Omental fat pad (tissue), 4 donors: ENCODE measurements around the gene RBM33. TPM values are rescaled to one million over a fixed set of nuclear protein-coding genes. Genes with fewer than 3 reads are reported as not detected.

Source experiments
- ATAC-seq: fragments of 150-250 bp; one replicate; pipeline ENCODE4 v1.9.1; 2016; ENCODE audit warnings: mild to moderate bottlenecking, moderate library complexity; ENCODE audit not compliant: low FRiP score
- DNase-seq: peaks from one replicate; pipeline ENCODE4 v3.0.0-alpha.2; 2019; ENCODE audit warnings: low spot score
- total RNA-seq, 4 donors: library from RNA; depleted of rRNA; stranded (reverse); fragments of >200 nt; gene quantifications; one replicate each; pipeline ENCODE4 v1.1.0, GENCODE V29; 2016
- TF ChIP-seq, protein P1 (sequence below), 3 donors: fragments of 450-650 bp; IDR thresholded peaks; one replicate each; pipeline ENCODE4 v1.5.1; 2016 to 2017; ENCODE audit warnings: antibody characterized with exemption in 3 of 3, mild to moderate bottlenecking in 3 of 3, moderate library complexity in 2 of 3

RBM33 gene
- total RNA-seq, 4 donors from 2014 or later = 19.5 to 53.4 (median 32.0) TPM

DNA sequence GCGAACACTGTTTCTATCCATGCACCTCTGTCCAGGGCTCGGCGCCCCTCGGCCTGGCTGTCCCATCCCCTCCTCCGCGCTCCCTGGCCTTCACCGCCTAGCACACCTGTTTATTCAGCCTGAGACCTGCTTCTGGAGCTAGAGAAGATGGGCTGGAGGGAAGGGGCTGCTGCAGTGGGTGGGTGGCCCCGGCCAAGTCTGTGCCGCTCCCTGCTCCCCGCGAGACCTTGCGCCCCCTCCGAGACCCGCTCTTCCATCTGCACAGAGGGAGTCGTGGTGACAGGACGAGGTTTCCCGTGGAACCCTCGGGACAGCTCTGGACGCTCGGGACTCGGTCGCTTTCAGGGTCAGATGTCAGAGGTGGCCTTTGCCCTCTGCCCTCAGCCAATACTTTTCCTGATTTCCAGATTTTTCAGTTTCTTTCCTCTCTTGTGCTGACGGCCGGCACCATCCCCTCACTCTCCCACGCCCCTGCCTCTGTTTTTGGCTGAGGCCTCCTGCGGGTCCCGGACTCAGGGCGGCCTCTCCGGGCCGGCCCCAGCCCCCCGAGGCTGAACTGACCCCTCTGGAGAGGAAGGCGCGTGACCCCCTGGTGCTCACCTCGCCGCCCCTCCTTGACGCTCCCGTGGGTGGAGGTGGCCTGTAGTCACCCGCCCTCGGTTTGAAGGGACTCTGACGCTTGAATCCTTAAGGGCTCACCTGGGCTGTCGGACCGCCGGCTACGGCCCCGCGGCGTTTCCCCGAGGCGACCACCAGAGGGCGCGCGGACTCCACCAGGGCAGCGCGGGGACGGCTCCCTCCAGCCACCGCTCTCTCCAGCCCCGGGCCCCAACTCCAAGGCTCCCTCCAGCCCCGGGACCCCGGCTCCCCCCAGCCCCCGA is 152.2 kb downstream of the RBM33 start:
- TF ChIP-seq, protein P1, sequence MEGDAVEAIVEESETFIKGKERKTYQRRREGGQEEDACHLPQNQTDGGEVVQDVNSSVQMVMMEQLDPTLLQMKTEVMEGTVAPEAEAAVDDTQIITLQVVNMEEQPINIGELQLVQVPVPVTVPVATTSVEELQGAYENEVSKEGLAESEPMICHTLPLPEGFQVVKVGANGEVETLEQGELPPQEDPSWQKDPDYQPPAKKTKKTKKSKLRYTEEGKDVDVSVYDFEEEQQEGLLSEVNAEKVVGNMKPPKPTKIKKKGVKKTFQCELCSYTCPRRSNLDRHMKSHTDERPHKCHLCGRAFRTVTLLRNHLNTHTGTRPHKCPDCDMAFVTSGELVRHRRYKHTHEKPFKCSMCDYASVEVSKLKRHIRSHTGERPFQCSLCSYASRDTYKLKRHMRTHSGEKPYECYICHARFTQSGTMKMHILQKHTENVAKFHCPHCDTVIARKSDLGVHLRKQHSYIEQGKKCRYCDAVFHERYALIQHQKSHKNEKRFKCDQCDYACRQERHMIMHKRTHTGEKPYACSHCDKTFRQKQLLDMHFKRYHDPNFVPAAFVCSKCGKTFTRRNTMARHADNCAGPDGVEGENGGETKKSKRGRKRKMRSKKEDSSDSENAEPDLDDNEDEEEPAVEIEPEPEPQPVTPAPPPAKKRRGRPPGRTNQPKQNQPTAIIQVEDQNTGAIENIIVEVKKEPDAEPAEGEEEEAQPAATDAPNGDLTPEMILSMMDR (IDR thresholded peaks at IDR 0.05) = peak in 2 of 3 donors; percentile 11 to 45
- ATAC-seq (peak; percentile 57), DNase-seq (peak; percentile 51)

DNA sequence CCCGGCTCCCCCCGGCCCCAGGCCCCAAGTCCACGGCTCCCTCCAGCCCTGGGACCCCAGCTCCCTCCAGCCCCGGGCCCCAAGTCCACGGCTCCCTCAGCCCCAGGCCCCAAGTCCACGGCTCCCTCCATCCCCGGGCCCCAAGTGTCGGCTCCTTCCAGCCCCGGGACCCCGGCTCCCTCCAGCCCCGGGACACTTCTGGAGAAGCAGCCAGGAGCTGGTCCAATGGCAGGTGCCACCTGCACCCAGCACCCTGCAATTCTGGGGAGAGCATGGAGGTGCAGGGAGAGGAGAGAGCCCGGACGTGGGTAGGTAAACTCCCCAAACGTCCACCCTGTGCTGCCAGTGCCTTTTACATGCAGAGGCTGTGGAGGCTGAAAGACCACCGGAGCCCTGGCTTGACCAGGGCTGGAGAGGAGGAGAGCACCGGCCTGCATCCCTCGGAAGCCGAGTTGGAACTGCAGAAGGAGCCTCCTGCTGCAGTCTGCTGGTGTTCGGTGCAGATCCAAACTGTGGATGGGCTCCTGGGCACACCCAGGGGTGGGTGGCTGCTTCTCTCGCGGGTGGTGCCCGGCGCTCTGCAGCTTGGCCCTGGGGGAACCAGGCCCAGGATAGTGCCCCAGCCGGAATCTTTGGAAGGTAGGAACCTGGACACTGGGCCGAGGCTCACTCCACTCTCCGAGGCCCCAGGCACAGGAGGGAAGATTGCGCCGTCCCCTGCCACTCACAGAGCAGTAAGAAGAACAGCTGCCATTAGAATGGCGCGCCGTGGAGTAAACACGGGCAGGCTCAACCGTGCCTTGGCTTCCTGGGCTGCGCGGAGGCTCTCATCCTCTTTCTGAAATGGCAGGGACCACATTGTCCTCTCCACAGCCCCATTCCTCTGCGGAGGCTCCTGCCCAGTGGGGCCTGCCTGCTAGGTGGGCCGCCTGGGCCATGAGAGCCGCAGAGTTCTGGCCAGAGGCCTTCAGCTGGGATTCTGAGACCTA is 153.1 kb downstream of the RBM33 start:
- ATAC-seq = no peak
- TF ChIP-seq, protein P1 (IDR thresholded peaks at IDR 0.05) = no peak
- DNase-seq = no peak

DNA sequence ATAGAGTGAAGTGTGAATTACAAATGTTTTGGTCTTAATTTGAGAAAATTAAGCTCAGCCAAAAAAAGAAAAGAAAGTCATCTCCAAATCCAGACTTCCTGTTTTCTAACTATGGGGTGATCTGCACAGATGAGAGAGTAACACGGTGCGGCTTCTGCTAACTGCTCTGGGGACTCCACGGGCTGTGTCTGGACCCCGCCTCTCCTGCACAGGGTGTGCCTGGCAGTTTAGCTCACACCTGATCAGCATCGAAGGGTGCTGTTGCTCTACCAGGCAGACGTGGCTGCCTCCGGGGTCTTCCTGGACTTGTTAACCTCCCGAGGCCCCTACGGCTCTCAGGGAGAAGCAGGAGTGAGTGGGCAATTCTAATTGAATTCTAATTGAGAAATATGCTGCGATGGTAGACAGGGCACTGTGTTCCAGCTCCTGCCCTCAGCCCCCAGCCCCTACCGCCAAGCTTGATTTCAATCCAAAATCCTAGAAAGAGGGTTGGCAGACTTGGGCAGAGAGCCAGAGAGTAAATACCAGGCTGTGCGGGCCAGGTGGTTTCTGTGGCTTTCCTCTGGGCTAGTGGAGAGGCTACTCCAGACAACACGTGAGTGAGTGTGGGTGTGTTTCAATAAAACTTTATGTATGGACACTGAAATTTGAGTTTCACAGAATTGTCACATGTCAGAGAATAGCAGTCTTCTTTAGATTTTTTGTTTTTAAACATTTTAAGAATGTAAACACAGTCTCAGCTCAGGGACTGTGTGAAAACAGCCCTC is 154.4 kb downstream of the RBM33 start:
- TF ChIP-seq, protein P1 (IDR thresholded peaks at IDR 0.05) = no peak
- DNase-seq (no peak), ATAC-seq (no peak)

DNA sequence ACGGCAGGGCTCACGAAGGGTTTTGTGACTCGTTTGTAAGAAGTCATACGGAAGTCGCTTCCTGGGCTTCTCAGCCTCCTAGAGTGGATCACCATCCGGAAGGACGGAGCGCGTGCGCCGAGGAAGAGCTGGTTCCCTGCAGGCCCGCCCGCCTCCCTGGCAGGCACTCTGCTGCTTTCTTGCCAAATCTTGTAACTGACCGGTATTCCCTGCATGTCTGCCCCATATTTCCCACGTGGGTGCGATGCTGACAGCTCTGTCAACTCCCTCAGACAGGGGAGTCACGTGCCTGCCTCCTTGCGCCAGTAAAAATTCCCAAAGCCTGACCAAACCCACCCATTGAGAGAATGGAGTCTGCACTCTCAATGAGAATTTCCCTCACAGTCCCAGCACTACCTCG is 155.1 kb downstream of the RBM33 start:
- TF ChIP-seq, protein P1 (IDR thresholded peaks at IDR 0.05) = no peak
- no peak for ATAC-seq

DNA sequence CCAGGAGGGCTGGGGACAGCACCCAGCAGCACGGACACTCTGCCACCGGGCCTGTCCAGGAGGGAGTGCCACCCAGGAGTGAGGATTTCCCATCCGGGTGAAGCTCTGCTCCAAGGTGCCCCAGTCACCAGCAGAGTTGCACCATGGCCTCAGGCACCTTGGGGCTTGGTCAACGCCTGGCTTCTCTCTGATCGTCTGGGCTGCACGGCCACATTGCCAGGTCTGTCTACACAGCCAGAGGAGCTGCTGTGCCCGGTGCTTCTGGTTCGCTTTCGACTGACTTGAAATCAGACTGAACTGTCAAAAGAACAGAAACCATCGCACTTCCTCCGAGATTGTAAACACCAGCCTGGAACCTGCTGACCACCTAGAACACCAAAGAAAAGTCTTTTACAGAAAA is 155.8 kb downstream of the RBM33 start:
- DNase-seq = no peak
- ATAC-seq = no peak
- TF ChIP-seq, protein P1 (IDR thresholded peaks at IDR 0.05) = no peak

More for the DNA sequence above, 155.1 kb downstream of the RBM33 start:
- no peak for DNase-seq

DNA sequence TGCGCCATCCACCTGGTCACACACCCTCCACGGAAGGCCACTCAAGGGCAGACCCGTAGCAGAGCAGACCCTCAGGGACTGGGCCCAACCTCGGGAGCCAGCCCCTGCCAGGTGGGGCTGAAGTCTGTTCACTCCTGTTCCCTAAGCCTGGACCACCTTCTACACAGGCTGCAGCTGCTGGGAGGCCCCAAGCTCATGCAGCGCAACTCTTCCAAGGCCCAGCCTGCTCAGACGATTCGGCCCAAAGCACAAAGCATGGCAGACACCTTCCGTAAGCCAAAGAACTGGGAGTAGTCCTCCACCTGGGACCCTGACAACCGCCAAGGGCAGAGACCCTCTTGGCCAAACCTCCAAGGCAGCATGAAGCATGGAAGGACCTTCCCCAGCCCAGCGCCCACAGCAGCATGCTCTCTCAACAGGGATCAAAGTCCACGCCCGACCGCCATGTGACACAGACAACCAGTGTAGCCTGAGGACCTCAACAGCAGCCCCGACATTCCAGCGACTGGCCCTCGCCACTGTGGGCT is 156.3 kb downstream of the RBM33 start:
- DNase-seq (no peak), ATAC-seq (no peak)
- TF ChIP-seq, protein P1 (IDR thresholded peaks at IDR 0.05) = no peak
